ENCODE measurements around the gene MDK.
"Not testable (repeated sequence)": the region's sequence is repeated elsewhere in the genome, so short reads cannot be mapped to it uniquely, and the experiment has no call there.

DNA sequence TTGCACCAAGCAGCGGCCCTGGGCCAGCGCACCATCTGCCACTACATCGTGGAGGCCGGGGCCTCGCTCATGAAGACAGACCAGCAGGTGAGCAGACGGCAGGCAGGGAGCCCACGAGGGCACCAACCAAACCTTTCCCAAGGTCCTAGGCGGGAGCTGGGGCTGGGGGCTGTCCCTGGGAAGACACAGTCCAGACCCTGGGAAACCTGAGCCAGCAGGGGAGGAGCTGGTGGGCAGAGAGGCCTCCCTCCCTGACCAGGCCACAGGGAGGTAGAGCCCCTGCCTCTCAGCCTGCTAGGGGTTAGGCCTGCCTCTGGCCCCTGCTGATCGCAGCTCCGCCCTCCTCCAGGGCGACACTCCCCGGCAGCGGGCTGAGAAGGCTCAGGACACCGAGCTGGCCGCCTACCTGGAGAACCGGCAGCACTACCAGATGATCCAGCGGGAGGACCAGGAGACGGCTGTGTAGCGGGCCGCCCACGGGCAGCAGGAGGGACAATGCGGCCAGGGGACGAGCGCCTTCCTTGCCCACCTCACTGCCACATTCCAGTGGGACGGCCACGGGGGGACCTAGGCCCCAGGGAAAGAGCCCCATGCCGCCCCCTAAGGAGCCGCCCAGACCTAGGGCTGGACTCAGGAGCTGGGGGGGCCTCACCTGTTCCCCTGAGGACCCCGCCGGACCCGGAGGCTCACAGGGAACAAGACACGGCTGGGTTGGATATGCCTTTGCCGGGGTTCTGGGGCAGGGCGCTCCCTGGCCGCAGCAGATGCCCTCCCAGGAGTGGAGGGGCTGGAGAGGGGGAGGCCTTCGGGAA lies 1.8 kb upstream of the MDK start:
- TF ChIP-seq, protein P1, sequence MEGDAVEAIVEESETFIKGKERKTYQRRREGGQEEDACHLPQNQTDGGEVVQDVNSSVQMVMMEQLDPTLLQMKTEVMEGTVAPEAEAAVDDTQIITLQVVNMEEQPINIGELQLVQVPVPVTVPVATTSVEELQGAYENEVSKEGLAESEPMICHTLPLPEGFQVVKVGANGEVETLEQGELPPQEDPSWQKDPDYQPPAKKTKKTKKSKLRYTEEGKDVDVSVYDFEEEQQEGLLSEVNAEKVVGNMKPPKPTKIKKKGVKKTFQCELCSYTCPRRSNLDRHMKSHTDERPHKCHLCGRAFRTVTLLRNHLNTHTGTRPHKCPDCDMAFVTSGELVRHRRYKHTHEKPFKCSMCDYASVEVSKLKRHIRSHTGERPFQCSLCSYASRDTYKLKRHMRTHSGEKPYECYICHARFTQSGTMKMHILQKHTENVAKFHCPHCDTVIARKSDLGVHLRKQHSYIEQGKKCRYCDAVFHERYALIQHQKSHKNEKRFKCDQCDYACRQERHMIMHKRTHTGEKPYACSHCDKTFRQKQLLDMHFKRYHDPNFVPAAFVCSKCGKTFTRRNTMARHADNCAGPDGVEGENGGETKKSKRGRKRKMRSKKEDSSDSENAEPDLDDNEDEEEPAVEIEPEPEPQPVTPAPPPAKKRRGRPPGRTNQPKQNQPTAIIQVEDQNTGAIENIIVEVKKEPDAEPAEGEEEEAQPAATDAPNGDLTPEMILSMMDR (conservative IDR thresholded peaks at IDR 0.05 in 1 of 2, IDR thresholded peaks at IDR 0.05 in 1 of 2; ENCODE audit: extremely low read depth in 1 of 2, insufficient read depth in 1 of 2, low read depth in 1 of 2, low read length in 2 of 2), result not testable (repeated sequence)
- TF ChIP-seq EZH2 (IDR thresholded peaks at IDR 0.05; ENCODE audit: borderline replicate concordance, low read length), result not testable (repeated sequence)

All from mammary epithelial cell (primary cell).